ENCODE results near the gene NUFIP1.

Gene NUFIP1

DNA sequence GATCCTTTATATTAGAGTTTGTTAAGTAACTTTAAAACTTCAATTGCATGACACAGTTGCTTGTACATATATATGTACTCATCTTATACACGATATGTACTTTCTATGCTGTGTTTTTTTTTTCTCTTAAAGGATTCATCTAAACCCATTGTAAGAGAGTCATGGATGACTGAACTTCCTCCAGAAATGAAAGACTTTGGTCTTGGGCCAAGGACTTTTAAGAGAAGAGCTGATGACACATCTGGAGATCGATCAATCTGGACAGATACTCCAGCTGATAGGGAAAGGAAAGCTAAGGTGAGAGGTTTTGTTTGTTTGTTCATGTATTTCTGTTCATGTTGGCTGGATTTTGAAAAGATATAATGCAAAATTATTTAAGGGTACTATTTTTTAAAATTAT is 26.0 kb upstream of the NUFIP1 start:
- TF ChIP-seq, protein P1, sequence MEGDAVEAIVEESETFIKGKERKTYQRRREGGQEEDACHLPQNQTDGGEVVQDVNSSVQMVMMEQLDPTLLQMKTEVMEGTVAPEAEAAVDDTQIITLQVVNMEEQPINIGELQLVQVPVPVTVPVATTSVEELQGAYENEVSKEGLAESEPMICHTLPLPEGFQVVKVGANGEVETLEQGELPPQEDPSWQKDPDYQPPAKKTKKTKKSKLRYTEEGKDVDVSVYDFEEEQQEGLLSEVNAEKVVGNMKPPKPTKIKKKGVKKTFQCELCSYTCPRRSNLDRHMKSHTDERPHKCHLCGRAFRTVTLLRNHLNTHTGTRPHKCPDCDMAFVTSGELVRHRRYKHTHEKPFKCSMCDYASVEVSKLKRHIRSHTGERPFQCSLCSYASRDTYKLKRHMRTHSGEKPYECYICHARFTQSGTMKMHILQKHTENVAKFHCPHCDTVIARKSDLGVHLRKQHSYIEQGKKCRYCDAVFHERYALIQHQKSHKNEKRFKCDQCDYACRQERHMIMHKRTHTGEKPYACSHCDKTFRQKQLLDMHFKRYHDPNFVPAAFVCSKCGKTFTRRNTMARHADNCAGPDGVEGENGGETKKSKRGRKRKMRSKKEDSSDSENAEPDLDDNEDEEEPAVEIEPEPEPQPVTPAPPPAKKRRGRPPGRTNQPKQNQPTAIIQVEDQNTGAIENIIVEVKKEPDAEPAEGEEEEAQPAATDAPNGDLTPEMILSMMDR (conservative IDR thresholded peaks at IDR 0.05; ENCODE audit: low read depth, low read length): no peak
- H3K4me3 ChIP-seq (ENCODE audit: low read depth, low read length): no peak overlapping the region
- DNase-seq (ENCODE audit: low read depth): no peak

DNA sequence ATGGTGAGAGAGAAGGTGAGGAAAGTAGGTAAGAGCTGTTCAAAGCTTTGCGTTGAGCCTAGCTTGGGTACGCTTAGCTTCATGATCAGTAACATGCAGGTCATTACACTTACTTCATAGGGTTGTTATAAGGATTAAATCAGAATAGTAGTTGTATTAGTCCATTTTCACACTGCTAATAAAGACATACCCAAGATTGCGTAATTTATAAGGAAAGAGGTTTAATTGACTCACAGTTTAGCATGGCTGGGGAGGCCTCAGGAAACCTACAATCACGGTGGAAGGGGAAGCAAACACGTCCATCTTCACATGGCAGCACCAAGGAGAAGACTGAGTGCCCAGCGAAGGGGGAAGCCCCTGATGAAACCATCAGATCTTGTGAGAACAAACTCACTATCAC is 21.9 kb upstream of the NUFIP1 start:
- H3K4me3 ChIP-seq (ENCODE audit: low read depth, low read length): no peak overlapping the region
- no peak for DNase-seq (ENCODE audit: low read depth)
- TF ChIP-seq, protein P1 (conservative IDR thresholded peaks at IDR 0.05; ENCODE audit: low read depth, low read length): no peak

DNA sequence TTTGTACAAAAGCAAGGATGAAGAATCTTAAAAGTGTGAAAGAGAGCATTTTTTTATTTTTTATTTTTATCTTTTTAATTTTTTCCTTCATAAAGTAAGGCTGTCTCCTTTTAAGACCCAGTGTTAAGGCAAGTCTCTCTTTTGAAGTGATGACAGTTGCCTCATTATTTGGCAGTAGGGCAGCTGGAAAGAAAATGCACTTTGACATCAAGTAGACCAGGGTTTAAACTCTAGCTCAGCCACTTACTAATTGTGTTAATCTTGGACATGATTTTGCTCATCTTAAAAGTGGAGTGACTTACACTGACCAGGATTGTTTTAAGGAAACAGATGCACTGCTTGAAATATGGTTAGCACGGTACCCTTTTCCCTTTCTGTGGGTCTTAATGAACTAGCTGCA is 18.6 kb upstream of the NUFIP1 start:
- TF ChIP-seq, protein P1 (conservative IDR thresholded peaks at IDR 0.05; ENCODE audit: low read depth, low read length): no peak
- H3K4me3 ChIP-seq (ENCODE audit: low read depth, low read length): no peak overlapping the region
- DNase-seq (ENCODE audit: low read depth): no peak

GRCh38 chr13:45007225-45007624 is 18.0 kb upstream of the NUFIP1 start:
- H3K4me3 ChIP-seq (ENCODE audit: low read depth, low read length): no peak overlapping the region
- TF ChIP-seq, protein P1 (conservative IDR thresholded peaks at IDR 0.05; ENCODE audit: low read depth, low read length): no peak
- DNase-seq (ENCODE audit: low read depth): no peak

DNA sequence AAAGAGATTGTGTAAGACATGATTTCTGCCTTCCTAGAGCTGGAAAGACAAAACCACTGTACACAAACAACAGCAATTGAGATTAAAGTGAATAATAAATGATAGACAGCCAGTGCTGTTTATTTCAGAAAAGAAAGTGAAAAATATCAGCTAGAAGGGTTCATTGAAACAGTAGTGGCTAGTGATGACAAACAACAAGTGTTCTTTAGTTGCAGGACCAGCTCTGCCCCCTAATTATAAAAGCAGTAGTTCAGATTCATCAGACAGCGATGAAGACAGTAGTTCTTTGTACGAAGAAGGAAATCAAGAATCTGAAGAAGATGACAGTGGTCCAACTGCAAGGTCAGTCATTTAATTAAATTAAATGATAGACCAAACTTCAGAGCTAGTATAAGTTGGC is 14.8 kb upstream of the NUFIP1 start:
- DNase-seq (ENCODE audit: low read depth): no peak
- H3K4me3 ChIP-seq (ENCODE audit: low read depth, low read length): no peak overlapping the region
- TF ChIP-seq, protein P1 (conservative IDR thresholded peaks at IDR 0.05; ENCODE audit: low read depth, low read length): no peak

- no peak for DNase-seq (ENCODE audit: low read depth)
- TF ChIP-seq, protein P1 (conservative IDR thresholded peaks at IDR 0.05; ENCODE audit: low read depth, low read length): no peak
- H3K4me3 ChIP-seq (ENCODE audit: low read depth, low read length): no peak overlapping the region
Observed at GRCh38 chr13:45003417-45003816, 14.1 kb upstream of the NUFIP1 start.

- peak overlapping the region; percentile 98 for H3K4me3 ChIP-seq (ENCODE audit: low read depth, low read length)
- no peak for DNase-seq (ENCODE audit: low read depth)
- TF ChIP-seq, protein P1 (conservative IDR thresholded peaks at IDR 0.05; ENCODE audit: low read depth, low read length): no peak
Observed at GRCh38 chr13:44989941-44990340, 670 bp upstream of the NUFIP1 start.

Data from choroid plexus epithelial cell (primary cell).